ENCODE data around the gene RANBP1. TPM values are rescaled to one million over a fixed set of nuclear protein-coding genes. Genes with fewer than 3 reads are reported as not detected.

RANBP1 gene
- total RNA-seq, 5 donors from 2014 or later (not counting 1 experiment from before 2014, with no cell fraction given) = 64.0 to 81.1 (median 75.4) TPM

DNA sequence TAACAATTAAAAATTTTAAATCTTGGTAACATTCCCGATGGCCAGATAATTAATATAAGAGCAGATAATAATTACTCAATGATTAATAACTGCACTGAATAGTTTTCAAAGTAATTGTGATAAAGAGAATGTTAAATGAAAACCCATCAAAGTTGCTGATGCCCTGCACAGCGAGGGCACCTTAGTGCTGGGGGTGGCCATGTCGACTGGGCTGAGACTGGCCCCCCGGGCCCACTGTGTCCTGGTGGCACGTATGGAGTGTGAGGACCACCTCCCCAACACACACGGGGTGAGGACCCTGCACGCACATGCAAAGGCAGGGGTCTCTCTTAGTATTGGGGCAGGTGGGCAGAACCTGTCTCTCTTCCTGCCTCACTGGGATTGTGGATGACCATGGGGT lies 50.0 kb downstream of the RANBP1 start:
- CTCF ChIA-PET = no interaction called here
- no peak overlapping the region for H3K27ac Mint-ChIP-seq

GRCh38 chr22:20166703-20167102 lies 50.8 kb downstream of the RANBP1 start:
- no peaks in the 10 kb centered on the region for H3K27me3 Mint-ChIP-seq
- POLR2A ChIA-PET = no interaction called here
- H3K4me3 Mint-ChIP-seq = no peak overlapping the region

More for the DNA sequence above, 50.0 kb downstream of the RANBP1 start:
- peaks cover 0 to 17% of the 10 kb centered on the region in 2 experiments for H3K27me3 ChIP-seq (replicated peaks in 1 of 2; ENCODE audit: control insufficient read depth in 2 of 2, extremely low read depth in 1 of 2, insufficient read depth in 2 of 2, low read length in 1 of 2)
- DNase-seq (no peak), ATAC-seq (replicated peaks in 1 of 4) (no peak)
- no peak overlapping the region for H3K4me3 ChIP-seq (ENCODE audit: control insufficient read depth in 1 of 2, extremely low read depth in 1 of 2, low read length in 1 of 2)
- Mint-ChIP-seq H3K4me1 (no peaks in the 10 kb centered on the region), H3K4me3 (no peak overlapping the region), H3K9me3 (no peaks in the 10 kb centered on the region), H3K27me3 (no peaks in the 10 kb centered on the region), H3K36me3 (no peaks in the 10 kb centered on the region)
- H3K36me3 ChIP-seq (ENCODE audit: control insufficient read depth in 2 of 2, extremely low read depth in 1 of 2, insufficient read depth in 1 of 2, low read length in 1 of 2) = no peaks in the 10 kb centered on the region
- no CpG with 5 or more reads among the region's 7 CpGs for WGBS (ENCODE audit: insufficient coverage)
- no peak overlapping the region for H3K27ac ChIP-seq (ENCODE audit: low read length)
- H3K9me3 ChIP-seq = no peaks in the 10 kb centered on the region
- POLR2A ChIA-PET = no interaction called here
- no peaks in the 10 kb centered on the region for H3K4me1 ChIP-seq (ENCODE audit: control insufficient read depth in 1 of 2, extremely low read depth in 1 of 2, insufficient read depth in 2 of 2, low read length in 2 of 2)

GRCh38 chr22:20167643-20168322 lies 51.9 kb downstream of the RANBP1 start:
- CTCF ChIA-PET = no interaction called here
- no peaks in the 10 kb centered on the region for H3K36me3 ChIP-seq (ENCODE audit: control insufficient read depth in 2 of 2, extremely low read depth in 1 of 2, insufficient read depth in 1 of 2, low read length in 1 of 2)
- H3K4me1 Mint-ChIP-seq = no peaks in the 10 kb centered on the region

More at GRCh38 chr22:20166703-20167102, 50.8 kb downstream of the RANBP1 start:
- no peak overlapping the region for H3K4me3 ChIP-seq (ENCODE audit: control insufficient read depth in 1 of 2, extremely low read depth in 1 of 2, low read length in 1 of 2)
- H3K27ac Mint-ChIP-seq = no peak overlapping the region
- DNase-seq = no peak
- no peak overlapping the region for H3K27ac ChIP-seq (ENCODE audit: low read length)
- WGBS (ENCODE audit: insufficient coverage) = 73% methylated on average over 7 of the region's 9 CpGs
- H3K27me3 ChIP-seq (replicated peaks in 1 of 2; ENCODE audit: control insufficient read depth in 2 of 2, extremely low read depth in 1 of 2, insufficient read depth in 2 of 2, low read length in 1 of 2) = peaks cover 0 to 17% of the 10 kb centered on the region in 2 experiments
- H3K9me3 Mint-ChIP-seq = no peaks in the 10 kb centered on the region
- no peaks in the 10 kb centered on the region for H3K9me3 ChIP-seq
- no peaks in the 10 kb centered on the region for H3K36me3 Mint-ChIP-seq
- H3K36me3 ChIP-seq (ENCODE audit: control insufficient read depth in 2 of 2, extremely low read depth in 1 of 2, insufficient read depth in 1 of 2, low read length in 1 of 2) = no peaks in the 10 kb centered on the region
- no peaks in the 10 kb centered on the region for H3K4me1 ChIP-seq (ENCODE audit: control insufficient read depth in 1 of 2, extremely low read depth in 1 of 2, insufficient read depth in 2 of 2, low read length in 2 of 2)
- CTCF ChIA-PET = no interaction called here
- no peak for ATAC-seq (replicated peaks in 1 of 4)
- no peaks in the 10 kb centered on the region for H3K4me1 Mint-ChIP-seq

GRCh38 chr22:20169253-20169822 lies 53.4 kb downstream of the RANBP1 start:
- Mint-ChIP-seq H3K27ac (no peak overlapping the region), H3K4me1 (no peaks in the 10 kb centered on the region), H3K36me3 (no peaks in the 10 kb centered on the region), H3K9me3 (no peaks in the 10 kb centered on the region), H3K4me3 (no peak overlapping the region), H3K27me3 (no peaks in the 10 kb centered on the region)
- peaks cover 0 to 17% of the 10 kb centered on the region in 2 experiments for H3K27me3 ChIP-seq (replicated peaks in 1 of 2; ENCODE audit: control insufficient read depth in 2 of 2, extremely low read depth in 1 of 2, insufficient read depth in 2 of 2, low read length in 1 of 2)
- no peaks in the 10 kb centered on the region for H3K9me3 ChIP-seq
- no peak overlapping the region for H3K27ac ChIP-seq (ENCODE audit: low read length)
- ATAC-seq (replicated peaks in 1 of 4) (no peak), DNase-seq (no peak)
- H3K4me1 ChIP-seq (ENCODE audit: control insufficient read depth in 1 of 2, extremely low read depth in 1 of 2, insufficient read depth in 2 of 2, low read length in 2 of 2) = no peaks in the 10 kb centered on the region
- no peak overlapping the region for H3K4me3 ChIP-seq (ENCODE audit: control insufficient read depth in 1 of 2, extremely low read depth in 1 of 2, low read length in 1 of 2)
- ChIA-PET CTCF (no interaction called here), POLR2A (no interaction called here)
- 82% methylated on average over 8 of the region's 10 CpGs for WGBS (ENCODE audit: insufficient coverage)
- no peaks in the 10 kb centered on the region for H3K36me3 ChIP-seq (ENCODE audit: control insufficient read depth in 2 of 2, extremely low read depth in 1 of 2, insufficient read depth in 1 of 2, low read length in 1 of 2)

More at GRCh38 chr22:20167643-20168322, 51.9 kb downstream of the RANBP1 start:
- Mint-ChIP-seq H3K9me3 (no peaks in the 10 kb centered on the region), H3K27ac (no peak overlapping the region), H3K36me3 (no peaks in the 10 kb centered on the region), H3K27me3 (no peaks in the 10 kb centered on the region), H3K4me3 (no peak overlapping the region)
- DNase-seq (no peak), ATAC-seq (replicated peaks in 1 of 4) (no peak)
- POLR2A ChIA-PET = no interaction called here
- Histone ChIP-seq H3K4me3 (ENCODE audit: control insufficient read depth in 1 of 2, extremely low read depth in 1 of 2, low read length in 1 of 2) (no peak overlapping the region), H3K27me3 (replicated peaks in 1 of 2; ENCODE audit: control insufficient read depth in 2 of 2, extremely low read depth in 1 of 2, insufficient read depth in 2 of 2, low read length in 1 of 2) (peaks cover 0 to 17% of the 10 kb centered on the region in 2 experiments), H3K4me1 (ENCODE audit: control insufficient read depth in 1 of 2, extremely low read depth in 1 of 2, insufficient read depth in 2 of 2, low read length in 2 of 2) (no peaks in the 10 kb centered on the region), H3K27ac (ENCODE audit: low read length) (no peak overlapping the region), H3K9me3 (no peaks in the 10 kb centered on the region)
- WGBS (ENCODE audit: insufficient coverage) = 72% methylated on average over 16 of the region's 19 CpGs

GRCh38 chr22:20170170-20170569 lies 54.3 kb downstream of the RANBP1 start:
- WGBS (ENCODE audit: insufficient coverage) = 89% methylated on average over 12 of the region's 13 CpGs
- CTCF ChIA-PET = no interaction called here
- no peaks in the 10 kb centered on the region for H3K36me3 Mint-ChIP-seq

GRCh38 chr22:20171288-20172140 lies 55.6 kb downstream of the RANBP1 start:
- no peak overlapping the region for H3K4me3 Mint-ChIP-seq
- POLR2A ChIA-PET = no interaction called here
- H3K4me1 ChIP-seq (ENCODE audit: control insufficient read depth in 1 of 2, extremely low read depth in 1 of 2, insufficient read depth in 2 of 2, low read length in 2 of 2) = no peaks in the 10 kb centered on the region
- no peaks in the 10 kb centered on the region for H3K4me1 Mint-ChIP-seq
- H3K27me3 Mint-ChIP-seq = no peaks in the 10 kb centered on the region
- no peaks in the 10 kb centered on the region for H3K9me3 ChIP-seq
- 75% methylated on average over 10 of the region's 12 CpGs for WGBS (ENCODE audit: insufficient coverage)
- CTCF ChIA-PET = interaction anchor here in 1 of 2 donors (0.7 kb wide), 2 partner anchors 14 to 242 kb away, joined by 3 read pairs; no protein-coding TSS in a partner anchor
- no peak overlapping the region for H3K27ac Mint-ChIP-seq
- H3K36me3 Mint-ChIP-seq = no peaks in the 10 kb centered on the region
- H3K4me3 ChIP-seq (ENCODE audit: control insufficient read depth in 1 of 2, extremely low read depth in 1 of 2, low read length in 1 of 2) = no peak overlapping the region
- H3K9me3 Mint-ChIP-seq = no peaks in the 10 kb centered on the region
- ATAC-seq (replicated peaks in 1 of 4) (no peak), DNase-seq (no peak)
- no peaks in the 10 kb centered on the region for H3K36me3 ChIP-seq (ENCODE audit: control insufficient read depth in 2 of 2, extremely low read depth in 1 of 2, insufficient read depth in 1 of 2, low read length in 1 of 2)
- H3K27me3 ChIP-seq (replicated peaks in 1 of 2; ENCODE audit: control insufficient read depth in 2 of 2, extremely low read depth in 1 of 2, insufficient read depth in 2 of 2, low read length in 1 of 2) = peaks cover 0 to 14% of the 10 kb centered on the region in 2 experiments
- no peak overlapping the region for H3K27ac ChIP-seq (ENCODE audit: low read length)

More at GRCh38 chr22:20170170-20170569, 54.3 kb downstream of the RANBP1 start:
- Histone ChIP-seq H3K9me3 (no peaks in the 10 kb centered on the region), H3K36me3 (ENCODE audit: control insufficient read depth in 2 of 2, extremely low read depth in 1 of 2, insufficient read depth in 1 of 2, low read length in 1 of 2) (no peaks in the 10 kb centered on the region), H3K27ac (ENCODE audit: low read length) (no peak overlapping the region), H3K4me1 (ENCODE audit: control insufficient read depth in 1 of 2, extremely low read depth in 1 of 2, insufficient read depth in 2 of 2, low read length in 2 of 2) (no peaks in the 10 kb centered on the region), H3K27me3 (replicated peaks in 1 of 2; ENCODE audit: control insufficient read depth in 2 of 2, extremely low read depth in 1 of 2, insufficient read depth in 2 of 2, low read length in 1 of 2) (peaks cover 0 to 17% of the 10 kb centered on the region in 2 experiments), H3K4me3 (ENCODE audit: control insufficient read depth in 1 of 2, extremely low read depth in 1 of 2, low read length in 1 of 2) (no peak overlapping the region)
- H3K9me3 Mint-ChIP-seq = no peaks in the 10 kb centered on the region
- no peaks in the 10 kb centered on the region for H3K27me3 Mint-ChIP-seq
- DNase-seq = no peak
- no peak overlapping the region for H3K27ac Mint-ChIP-seq
- no peak for ATAC-seq (replicated peaks in 1 of 4)
- H3K4me1 Mint-ChIP-seq = no peaks in the 10 kb centered on the region
- H3K4me3 Mint-ChIP-seq = no peak overlapping the region
- POLR2A ChIA-PET = no interaction called here
